CD4-positive, alpha-beta T cell treated with Interleukin-15 for 4 hours (primary cell): ENCODE measurements around the gene ZNF528.

Source experiments
- DNase-seq: peaks from one replicate; pipeline ENCODE4 v3.0.0-alpha.2; 2020; ENCODE audit warnings: low spot score

Gene ZNF528

GRCh38 chr19:52397310-52398080 is at the start of gene ZNF528:
Gene ZNF528 (plus strand): TSS chr19:52397849. CDS start chr19:52402014, 4,165 bp downstream.
- DNase-seq: peak; percentile 93

DNA sequence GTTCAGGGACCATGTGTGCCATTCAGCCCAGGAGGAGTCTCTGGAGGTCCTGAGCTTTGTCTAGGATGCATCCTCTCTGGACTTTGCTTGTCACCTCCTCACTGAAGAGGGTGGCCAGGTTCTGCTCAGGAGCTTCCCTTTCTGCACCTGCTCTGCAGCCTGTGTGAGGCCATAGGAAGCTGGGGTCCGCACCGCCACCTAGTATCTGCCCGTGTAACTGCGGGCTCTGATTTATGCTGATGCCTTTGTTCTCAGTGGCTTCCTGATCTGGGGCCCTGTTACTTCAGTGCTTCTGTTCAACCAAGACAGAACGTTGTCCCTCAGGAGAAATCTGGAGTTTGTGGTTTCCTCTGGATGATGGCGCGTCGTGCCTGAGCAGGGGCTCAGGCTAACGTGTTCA is 46.1 kb upstream of the ZNF528 start:
- no peak for DNase-seq

DNA sequence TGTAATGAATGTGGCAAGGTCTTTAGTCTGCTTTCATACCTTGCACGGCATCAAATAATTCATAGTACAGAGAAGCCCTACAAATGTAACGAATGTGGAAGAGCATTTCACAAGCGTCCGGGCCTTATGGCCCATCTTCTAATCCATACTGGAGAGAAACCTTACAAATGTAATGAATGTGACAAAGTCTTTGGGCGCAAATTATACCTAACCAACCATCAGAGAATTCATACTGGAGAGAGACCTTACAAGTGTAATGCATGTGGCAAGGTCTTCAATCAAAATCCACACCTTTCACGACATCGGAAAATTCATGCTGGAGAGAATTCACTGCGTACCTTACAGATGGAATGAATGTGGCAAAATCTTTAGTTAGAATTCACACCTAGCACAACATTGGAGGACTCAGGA is 31.2 kb upstream of the ZNF528 start:
- no peak for DNase-seq

DNA sequence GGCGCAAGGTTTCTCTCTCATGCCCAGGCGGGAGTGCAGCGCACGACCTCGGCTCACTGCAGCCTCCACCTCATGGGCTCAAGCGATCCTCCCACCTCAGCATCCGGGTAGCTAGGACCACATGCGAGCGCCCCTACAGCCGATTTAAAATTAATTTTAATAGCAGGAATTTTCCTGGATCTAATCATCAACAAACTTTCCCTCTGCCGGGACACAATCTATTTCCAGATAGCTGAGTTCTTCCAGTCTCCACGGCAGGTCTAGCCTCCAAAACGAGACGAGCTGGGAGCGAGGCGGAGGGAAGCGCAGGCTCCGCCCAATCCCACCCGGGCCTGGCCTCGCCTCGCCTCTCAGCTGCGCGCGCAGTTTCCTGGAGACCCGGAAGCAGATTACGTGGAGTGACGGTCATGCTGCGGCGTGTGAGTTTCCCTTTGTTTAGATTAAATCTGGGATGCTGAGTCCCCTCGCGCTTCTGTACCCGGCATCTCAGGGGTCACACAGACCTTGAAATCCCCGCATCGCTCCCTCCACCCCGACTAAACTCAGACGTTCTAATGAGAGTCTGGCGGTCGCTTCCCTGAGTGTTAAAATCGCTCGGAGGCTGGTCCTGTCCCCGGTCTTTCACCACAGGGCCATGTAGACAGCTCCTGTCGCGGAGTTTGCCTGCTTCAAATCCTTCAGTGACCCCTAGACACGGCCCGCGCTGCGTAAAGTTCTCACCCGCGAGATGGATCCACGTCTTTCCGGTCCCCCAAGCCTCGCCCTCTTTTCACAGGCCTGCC is 27.9 kb upstream of the ZNF528 start, which contains the start of gene ZNF880:
Gene ZNF880 (plus strand): TSS at position 365 of the 782 bp plus-strand sequence. CDS start 43 bp downstream, at position 408.
- DNase-seq: peak; percentile 89

GRCh38 chr19:52370341-52370710 is 27.3 kb upstream of the ZNF528 start:
- no peak for DNase-seq

- DNase-seq: no peak
Measured at GRCh38 chr19:52391135-52391534, 6.5 kb upstream of the ZNF528 start.

DNA sequence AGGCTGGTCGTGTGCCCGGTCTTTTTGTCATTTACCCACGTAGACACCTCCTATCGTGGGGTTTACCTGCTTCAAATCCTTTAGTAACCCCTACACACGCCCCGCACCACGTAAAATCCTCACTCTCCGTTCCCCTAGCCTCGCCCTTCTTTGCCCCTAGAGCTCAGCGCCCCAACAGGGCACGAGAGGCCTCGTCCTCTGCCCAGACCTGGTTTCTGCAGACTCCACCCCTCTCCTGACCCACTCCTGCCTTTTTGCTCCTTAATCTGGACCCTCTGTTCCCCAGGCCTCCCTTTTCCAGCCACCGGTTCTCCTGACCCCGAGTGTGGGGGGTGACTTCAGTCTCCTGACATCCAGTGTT is 412 bp downstream of the ZNF528 start:
- DNase-seq: no peak

- DNase-seq: no peak
Measured at GRCh38 chr19:52410276-52410675, 12.6 kb downstream of the ZNF528 start.

DNA sequence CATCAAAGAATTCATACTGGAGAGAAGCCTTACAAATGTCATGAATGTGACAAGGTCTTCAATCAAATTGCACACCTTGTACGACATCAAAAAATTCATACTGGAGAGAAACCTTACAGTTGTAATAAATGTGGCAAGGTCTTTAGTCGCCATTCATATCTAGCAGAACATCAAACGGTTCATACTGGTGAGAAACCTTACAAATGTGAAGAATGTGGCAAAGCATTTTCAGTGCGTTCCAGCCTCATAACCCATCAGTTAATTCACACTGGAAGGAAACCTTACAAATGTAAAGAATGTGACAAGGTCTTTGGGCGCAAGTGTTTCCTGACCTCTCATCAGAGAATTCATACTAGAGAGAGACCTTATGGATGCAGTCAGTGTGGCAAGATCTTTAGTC is 18.1 kb downstream of the ZNF528 start:
- no peak for DNase-seq

- DNase-seq: no peak
Measured at GRCh38 chr19:52428937-52429336, 31.3 kb downstream of the ZNF528 start, which contains the start of gene ZNF534. Gene ZNF534 (plus strand): TSS chr19:52429148. CDS start chr19:52431475, 2,327 bp downstream.

DNA sequence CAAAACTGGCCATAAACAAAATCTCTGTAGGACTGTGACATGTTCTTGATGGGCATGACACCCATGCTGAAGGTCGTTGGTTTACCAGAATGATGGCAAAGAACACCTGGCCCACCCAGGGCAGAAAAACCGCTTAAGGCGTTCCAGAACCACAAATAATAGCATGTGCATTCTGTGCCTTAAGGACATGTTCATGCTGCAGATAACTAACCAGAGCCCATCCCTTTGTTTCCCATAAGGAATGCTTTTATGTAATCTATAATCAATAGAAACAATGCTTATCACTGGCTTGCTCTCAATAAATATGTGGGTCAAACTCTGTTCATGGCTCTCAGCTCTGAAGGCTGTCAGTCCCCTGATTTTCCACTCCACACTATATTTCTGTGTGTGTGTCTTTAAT is 44.5 kb downstream of the ZNF528 start:
- no peak for DNase-seq

DNA sequence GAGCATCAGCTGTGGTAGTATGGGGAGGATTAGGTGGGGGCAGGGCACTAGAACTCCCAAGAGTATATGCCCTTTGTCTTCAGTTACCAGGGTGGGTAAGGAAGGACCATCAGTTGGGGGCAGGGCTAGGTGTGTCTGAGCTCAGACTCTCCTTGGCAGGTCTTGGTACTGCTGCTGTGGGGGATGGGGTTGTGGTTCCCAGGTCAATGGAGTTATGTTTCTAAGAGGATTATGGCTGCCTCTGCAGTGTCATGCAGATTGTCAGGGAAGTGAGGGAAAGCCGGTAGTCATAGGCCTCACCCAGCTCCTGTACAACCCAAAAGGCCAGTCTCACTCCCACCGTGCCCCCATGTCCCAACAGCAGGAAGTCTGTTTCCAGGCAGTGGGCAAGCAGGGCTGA is 46.9 kb downstream of the ZNF528 start:
- DNase-seq: no peak

DNA sequence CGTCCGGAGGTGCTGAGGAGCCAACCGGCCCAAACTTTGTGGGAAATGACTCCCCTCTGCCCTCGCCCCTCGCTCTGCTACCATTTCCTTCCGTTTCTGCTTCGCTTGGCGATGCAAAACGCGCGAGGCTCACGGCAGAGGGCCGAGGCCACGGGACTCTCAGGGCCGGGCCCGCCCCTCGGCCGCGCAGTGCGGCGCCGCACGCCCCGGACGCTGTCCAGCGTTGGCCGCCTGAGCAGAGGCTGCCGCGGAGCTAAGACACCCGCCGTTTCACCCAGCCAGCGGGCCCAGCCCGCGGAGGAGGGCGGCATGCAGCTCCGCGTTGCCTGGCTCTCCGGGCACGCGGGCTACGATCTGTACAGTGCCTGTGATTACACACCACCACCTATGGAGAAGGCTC is 53.6 kb downstream of the ZNF528 start:
- DNase-seq: no peak

DNA sequence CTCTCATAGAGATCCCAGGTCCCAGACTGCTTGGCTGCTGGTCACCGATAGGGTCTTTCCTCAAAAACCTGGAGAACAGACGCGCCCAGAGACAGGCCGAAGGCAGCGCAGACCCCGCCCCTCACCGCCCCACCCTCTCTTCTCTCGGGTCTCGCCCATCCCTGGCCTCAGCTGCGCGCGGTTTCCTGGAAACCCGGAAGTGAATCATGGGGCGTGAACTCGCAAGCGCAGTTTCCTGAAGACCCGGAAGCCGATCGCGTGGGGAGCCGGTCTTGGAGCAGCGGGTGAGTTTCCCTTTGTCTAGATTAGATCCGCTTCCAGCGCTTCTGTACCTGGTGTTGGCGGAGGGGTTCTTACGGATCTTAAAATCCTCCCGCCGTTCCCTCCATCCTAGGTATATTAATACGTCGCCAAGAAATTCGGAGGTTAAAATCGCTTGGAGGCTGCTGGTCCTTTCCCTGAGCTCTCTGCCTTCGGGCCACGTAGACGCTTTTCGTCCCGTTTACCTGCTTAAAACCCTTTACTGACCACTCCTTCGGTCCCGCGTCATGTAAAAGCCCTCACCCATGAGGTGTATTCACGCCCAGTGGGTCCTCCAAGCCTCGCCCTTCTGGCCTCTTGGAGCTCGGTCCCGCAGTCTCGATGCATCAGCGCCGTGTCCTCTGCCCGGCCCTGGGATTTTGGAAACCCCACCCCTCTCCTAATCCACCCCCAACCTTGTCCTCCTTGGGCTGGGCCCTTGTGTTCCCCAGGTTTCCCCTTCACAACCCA is 55.9 kb downstream of the ZNF528 start, which contains the start of gene ZNF578:
Gene ZNF578 (plus strand): TSS at position 230 of the 771 bp plus-strand sequence. CDS start 48,293 bp downstream, outside the sequence.
- DNase-seq: peak; percentile 62

DNA sequence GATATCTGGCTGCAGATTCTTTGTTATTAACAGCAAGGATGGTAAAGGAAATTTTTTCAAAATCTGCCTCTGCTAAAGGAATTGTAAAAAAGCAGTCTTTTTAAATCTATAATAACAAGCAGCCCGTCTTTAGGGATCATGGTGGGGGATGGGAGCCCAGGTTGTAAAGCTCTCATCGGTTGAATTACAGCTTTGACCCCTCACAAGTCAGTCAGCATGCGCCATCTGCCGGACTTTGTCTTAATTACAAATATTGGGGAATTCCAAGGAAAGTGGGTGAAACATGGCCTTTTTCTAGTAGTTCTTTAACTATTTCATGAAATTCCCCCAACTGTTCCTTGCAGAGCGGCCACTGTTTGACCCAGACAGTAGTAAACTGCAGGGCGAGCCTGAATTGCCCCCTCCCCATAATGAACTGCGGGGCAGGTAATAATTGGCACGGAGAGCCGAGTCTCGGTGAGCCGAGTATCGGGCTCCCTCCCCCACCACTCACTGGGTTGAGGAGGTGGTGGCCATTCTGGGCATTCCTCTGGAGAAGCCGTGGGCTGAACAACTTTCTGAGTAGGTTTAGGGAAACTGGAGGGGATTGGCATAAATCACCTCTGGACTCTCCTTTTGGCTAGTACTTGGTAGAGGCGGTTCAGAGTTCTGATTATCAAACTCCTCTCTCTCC is 67.3 kb downstream of the ZNF528 start:
- no peak for DNase-seq
